Measurements from ENCODE around the gene TUFT1. TPM values are rescaled to one million over a fixed set of nuclear protein-coding genes. Genes with fewer than 3 reads are reported as not detected.

TUFT1 gene
- total RNA-seq, 1 donor, result 5.4 TPM

DNA sequence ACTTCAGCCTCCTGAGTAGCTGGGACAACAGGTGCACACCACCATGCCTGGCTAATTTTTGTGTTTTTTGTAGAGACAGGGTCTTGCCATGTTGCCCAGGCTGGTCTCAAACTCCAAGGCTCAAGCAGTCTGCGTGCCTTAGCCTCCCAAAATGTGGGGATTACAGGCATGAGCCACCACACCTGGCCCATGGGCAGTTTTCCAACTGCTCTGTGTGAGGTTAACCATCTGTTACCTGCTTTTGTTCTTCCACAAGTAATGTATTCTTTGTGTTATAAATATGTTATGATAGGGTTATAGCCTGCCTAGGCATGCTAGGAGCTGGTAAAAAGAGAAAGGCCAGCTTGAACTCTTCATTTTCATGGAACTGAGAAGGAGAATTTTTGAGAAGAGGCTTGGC is 30.7 kb downstream of the TUFT1 start:
- TF ChIP-seq, protein P1, sequence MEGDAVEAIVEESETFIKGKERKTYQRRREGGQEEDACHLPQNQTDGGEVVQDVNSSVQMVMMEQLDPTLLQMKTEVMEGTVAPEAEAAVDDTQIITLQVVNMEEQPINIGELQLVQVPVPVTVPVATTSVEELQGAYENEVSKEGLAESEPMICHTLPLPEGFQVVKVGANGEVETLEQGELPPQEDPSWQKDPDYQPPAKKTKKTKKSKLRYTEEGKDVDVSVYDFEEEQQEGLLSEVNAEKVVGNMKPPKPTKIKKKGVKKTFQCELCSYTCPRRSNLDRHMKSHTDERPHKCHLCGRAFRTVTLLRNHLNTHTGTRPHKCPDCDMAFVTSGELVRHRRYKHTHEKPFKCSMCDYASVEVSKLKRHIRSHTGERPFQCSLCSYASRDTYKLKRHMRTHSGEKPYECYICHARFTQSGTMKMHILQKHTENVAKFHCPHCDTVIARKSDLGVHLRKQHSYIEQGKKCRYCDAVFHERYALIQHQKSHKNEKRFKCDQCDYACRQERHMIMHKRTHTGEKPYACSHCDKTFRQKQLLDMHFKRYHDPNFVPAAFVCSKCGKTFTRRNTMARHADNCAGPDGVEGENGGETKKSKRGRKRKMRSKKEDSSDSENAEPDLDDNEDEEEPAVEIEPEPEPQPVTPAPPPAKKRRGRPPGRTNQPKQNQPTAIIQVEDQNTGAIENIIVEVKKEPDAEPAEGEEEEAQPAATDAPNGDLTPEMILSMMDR (IDR thresholded peaks at IDR 0.05; ENCODE audit: insufficient read depth, low read length), result no peak

DNA sequence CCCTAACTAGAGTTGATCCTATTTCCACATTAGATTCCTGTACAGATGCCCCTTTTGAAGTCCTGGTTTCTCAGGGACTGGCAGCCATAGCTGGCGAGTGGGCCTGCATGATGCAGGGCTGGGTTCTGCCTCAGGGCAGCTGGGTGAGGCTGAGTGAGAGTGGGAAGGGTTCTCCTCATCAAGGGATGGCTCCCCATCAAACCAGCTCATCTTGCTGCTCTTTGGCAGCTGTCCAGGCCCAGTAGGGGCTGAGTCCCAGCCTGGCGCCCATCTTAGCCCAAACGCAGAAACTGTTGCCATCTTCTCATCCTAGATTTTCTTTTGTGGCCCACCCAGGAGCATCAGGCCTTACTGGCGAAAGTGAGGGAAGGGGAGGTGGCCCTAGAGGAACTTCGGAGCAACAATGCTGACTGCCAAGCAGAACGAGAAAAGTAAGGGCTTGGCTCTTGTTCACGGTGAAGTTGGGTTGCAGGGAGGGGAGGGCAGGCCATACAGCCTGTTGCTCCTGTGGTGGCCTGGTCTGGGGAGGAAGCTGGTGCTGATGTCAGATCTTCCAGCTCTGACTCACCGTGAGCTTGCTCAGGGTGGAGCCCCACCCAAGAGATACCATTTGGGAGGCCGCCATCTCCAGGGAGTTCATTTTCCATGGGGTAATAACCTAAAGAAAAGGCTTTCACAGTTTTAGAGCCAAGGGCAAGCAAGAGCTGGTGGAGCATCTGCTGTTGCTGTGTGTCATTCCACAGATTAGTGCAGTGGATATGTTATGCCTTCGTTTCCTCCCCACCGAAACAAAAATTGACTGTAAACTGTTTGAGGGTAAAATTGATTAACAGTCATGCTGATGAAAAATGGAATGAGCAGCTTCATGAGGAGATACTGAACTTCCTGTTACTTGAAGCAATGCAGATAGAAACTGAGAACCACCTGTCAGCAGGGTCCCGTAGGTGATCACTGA is 34.7 kb downstream of the TUFT1 start:
- DNase-seq (ENCODE audit: low read depth), result peak; percentile 96
- TF ChIP-seq, protein P1 (IDR thresholded peaks at IDR 0.05; ENCODE audit: insufficient read depth, low read length), result no peak
- H3K4me3 ChIP-seq (ENCODE audit: low read depth, low read length), result no peak overlapping the region

More for the DNA sequence above, 30.7 kb downstream of the TUFT1 start:
- H3K4me3 ChIP-seq (ENCODE audit: low read depth, low read length), result no peak overlapping the region
- DNase-seq (ENCODE audit: low read depth), result no peak

DNA sequence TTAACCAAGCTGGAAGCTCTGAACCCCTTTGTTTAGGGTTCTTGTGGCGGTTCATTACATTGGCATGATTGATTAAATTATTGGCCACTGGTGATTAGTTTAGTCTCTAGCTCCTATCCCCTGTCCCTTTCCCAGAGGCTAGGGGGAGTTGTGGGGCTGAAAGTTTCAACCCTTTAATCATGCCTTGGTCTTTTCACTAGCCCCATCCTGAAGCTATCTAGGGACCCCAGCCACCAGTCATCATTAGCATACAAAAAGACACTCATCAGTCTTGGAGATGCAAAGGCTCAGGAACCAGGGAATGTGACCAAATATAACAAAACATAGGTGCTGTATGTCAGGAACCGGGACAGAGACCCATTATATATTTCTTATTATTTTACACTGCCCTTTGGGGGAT is 37.1 kb downstream of the TUFT1 start:
- TF ChIP-seq, protein P1 (IDR thresholded peaks at IDR 0.05; ENCODE audit: insufficient read depth, low read length), result no peak
- no peak for DNase-seq (ENCODE audit: low read depth)
- H3K4me3 ChIP-seq (ENCODE audit: low read depth, low read length), result no peak overlapping the region

DNA sequence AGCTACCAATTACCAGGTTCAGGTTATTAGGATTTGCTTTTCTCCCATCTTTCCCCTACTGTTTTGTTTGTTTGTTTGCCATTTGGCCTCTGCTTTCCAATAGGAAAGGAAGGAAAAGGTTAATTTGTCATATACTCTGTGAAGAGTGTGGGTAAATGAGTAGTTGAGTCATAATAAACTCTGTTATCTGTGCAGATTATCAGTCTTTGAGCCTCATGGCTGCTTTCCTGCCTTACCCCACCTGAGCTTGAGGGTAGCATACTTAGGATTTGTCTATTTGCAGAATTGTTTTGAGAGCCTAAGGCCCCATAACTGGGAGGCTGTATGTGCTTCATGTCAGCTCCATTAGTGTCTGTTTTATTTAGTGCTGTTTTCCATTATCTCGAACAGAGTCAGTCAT is 38.8 kb downstream of the TUFT1 start:
- H3K4me3 ChIP-seq (ENCODE audit: low read depth, low read length), result no peak overlapping the region
- no peak for DNase-seq (ENCODE audit: low read depth)
- TF ChIP-seq, protein P1 (IDR thresholded peaks at IDR 0.05; ENCODE audit: insufficient read depth, low read length), result no peak

DNA sequence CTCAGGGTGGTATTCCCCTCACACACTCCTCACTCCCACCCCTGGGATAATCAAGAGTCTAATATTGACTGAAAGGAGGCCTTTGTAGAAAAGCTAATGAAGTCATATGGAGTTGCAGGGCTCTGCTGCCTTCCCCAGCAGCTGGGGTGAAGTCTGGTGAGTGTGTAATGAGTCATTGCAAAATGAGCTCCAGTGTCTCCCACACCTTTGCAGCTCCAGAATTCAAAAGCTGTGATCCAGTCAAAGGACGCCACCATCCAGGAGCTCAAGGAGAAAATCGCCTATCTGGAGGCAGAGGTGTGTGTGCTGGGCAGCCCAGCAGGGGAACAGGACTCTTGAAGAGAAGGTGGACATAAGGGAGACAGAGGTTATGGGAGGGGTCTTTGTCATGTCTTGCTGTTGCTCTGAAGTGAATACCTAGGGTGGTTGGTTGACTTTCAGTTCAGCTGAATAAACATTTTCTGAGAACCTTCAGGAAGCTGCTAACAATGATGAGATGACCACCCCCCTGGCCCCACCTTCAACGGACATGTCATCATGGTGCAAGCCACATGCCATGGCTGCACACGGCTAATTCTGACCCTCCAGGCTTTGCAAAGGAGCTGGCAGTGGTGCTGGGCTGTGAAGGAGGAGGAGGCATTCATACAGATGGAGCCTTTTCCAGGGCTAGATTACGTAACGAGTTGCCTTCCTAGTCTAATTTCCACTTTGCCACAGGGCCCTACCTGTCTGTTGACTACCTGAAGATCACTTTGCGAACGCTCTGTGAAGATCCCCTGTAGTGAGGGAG is 39.5 kb downstream of the TUFT1 start:
- TF ChIP-seq, protein P1 (IDR thresholded peaks at IDR 0.05; ENCODE audit: insufficient read depth, low read length), result no peak
- DNase-seq (ENCODE audit: low read depth), result peak; percentile 29
- no peak overlapping the region for H3K4me3 ChIP-seq (ENCODE audit: low read depth, low read length)

DNA sequence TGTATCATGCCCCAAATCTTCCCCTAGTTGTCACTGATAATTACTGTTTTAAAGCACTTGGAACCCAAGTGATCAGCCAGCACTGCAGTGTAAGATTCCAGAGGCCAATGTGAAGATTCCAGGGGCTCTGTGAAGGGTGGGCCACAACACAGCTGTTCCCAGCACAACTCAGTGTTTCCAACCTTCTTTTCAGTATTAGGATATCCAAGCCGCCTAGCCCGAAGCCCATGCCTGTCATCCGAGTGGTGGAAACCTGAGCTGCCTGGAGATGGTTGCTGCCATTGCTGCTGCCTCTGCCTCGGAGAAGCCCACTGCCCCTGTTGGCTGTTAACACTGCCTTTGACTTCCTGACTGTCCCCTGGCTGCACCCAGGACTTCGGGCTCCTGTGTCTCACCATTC is 41.3 kb downstream of the TUFT1 start:
- TF ChIP-seq, protein P1 (IDR thresholded peaks at IDR 0.05; ENCODE audit: insufficient read depth, low read length), result no peak
- H3K4me3 ChIP-seq (ENCODE audit: low read depth, low read length), result no peak overlapping the region
- no peak for DNase-seq (ENCODE audit: low read depth)

Measured in fibroblast of the aortic adventitia (primary cell).